Epidermal melanocyte (primary cell): Measurements from ENCODE around the gene CCR2.
"Not testable (repeated sequence)": the region's sequence is repeated elsewhere in the genome, so short reads cannot be mapped to it uniquely, and the experiment has no call there.

Experiments used
- DNase-seq: peaks from one replicate; pipeline ENCODE4 v3.0.0; 2011; ENCODE audit warnings: low spot score; ENCODE audit not compliant: insufficient read length

Gene CCR2

GRCh38 chr3:46400846-46401245, 46.9 kb downstream of the CCR2 start:
- DNase-seq, result no peak

GRCh38 chr3:46401579-46401978, 47.7 kb downstream of the CCR2 start:
- no peak for DNase-seq

- DNase-seq, result not testable (repeated sequence)
Measured at GRCh38 chr3:46402902-46403301, 49.0 kb downstream of the CCR2 start.

GRCh38 chr3:46405301-46406019, 51.5 kb downstream of the CCR2 start:
- DNase-seq, result no peak

- DNase-seq, result no peak
Measured at GRCh38 chr3:46406443-46406787, 52.5 kb downstream of the CCR2 start.

GRCh38 chr3:46406788-46407611, 53.1 kb downstream of the CCR2 start, which contains the start of the genes CCR5AS and CCRL2:
TSS of gene CCR5AS (minus strand) at chr3:46407066.
TSS of gene CCRL2 (plus strand) at chr3:46407259. CDS start at chr3:46408080, 821 bp downstream.
- no peak for DNase-seq

GRCh38 chr3:46407970-46408369, 54.1 kb downstream of the CCR2 start:
- no peak for DNase-seq

- DNase-seq, result no peak
Measured at GRCh38 chr3:46408853-46409252, 54.9 kb downstream of the CCR2 start.

- DNase-seq, result no peak
Measured at GRCh38 chr3:46409739-46410489, 56.0 kb downstream of the CCR2 start.
